ENCODE data around the gene C7orf25. TPM values are rescaled to one million over a fixed set of nuclear protein-coding genes. Genes with fewer than 3 reads are reported as not detected.

Gene C7orf25
- total and polyA plus RNA-seq, 12 donors = 1.4 to 10.3 (median 3.3) TPM

DNA sequence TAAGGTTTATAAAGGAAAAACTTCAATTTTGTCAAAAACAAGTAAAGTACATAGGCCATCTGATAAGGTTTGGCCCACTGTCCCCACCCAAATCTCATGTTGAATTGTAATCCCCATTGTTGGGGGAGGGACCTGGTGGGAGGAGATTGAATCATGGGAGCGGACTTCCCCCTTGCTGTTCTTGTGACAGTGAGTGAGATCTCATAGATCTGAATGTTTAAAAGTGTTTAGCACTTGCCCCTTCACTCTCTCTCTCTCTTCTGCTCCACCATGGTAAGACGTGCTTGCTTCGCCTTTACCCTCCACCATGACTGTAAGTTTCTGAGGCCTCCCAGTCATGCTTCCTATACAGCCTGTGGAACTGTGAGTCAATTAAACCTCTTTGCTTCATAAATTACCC lies 38.5 kb upstream of the C7orf25 start:
- H3K4me1 ChIP-seq = peaks cover 0 to 5% (median 0%) of the 10 kb centered on the region in 9 donors
- no peaks in the 10 kb centered on the region for H3K9me3 ChIP-seq
- no peaks in the 10 kb centered on the region for H3K36me3 ChIP-seq
- no peak overlapping the region for H3K27ac ChIP-seq
- WGBS, 2 donors = 60 to 61% methylated on average over 3 of the region's 3 CpGs
- no peak for TF ChIP-seq CTCF (IDR thresholded peaks at IDR 0.05)
- H3K27me3 ChIP-seq = no peaks in the 10 kb centered on the region
- intact Hi-C loops (cut with DNase I) = no loop called here
- H3K4me3 ChIP-seq = no peak overlapping the region
- ATAC-seq = no peak
- DNase-seq = no peak

- intact Hi-C loops (cut with DNase I) = loop anchor here in 4 of 10 donors (10.0 kb wide), 4 partner anchors 157 to 767 kb away; partner anchors contain the start of gene HECW1 (in 1 of the 4)
- 75 to 76% methylated on average over 2 of the region's 2 CpGs for WGBS, 2 donors
- Histone ChIP-seq H3K4me3 (no peak overlapping the region), H3K27ac (no peak overlapping the region), H3K36me3 (no peaks in the 10 kb centered on the region), H3K27me3 (no peaks in the 10 kb centered on the region), H3K9me3 (no peaks in the 10 kb centered on the region), H3K4me1 (peaks cover 0 to 5% (median 0%) of the 10 kb centered on the region in 9 donors)
- DNase-seq (no peak), ATAC-seq (no peak)
- TF ChIP-seq CTCF (IDR thresholded peaks at IDR 0.05) = no peak
These were observed 35.7 kb upstream of the C7orf25 start for GRCh38 chr7:42947521-42947920.

GRCh38 chr7:42946627-42946950 lies 34.7 kb upstream of the C7orf25 start:
- no peak overlapping the region for H3K27ac ChIP-seq
- no peaks in the 10 kb centered on the region for H3K36me3 ChIP-seq
- ATAC-seq (no peak), DNase-seq (no peak)
- intact Hi-C loops (cut with DNase I) = loop anchor here in 4 of 10 donors (10.0 kb wide), 4 partner anchors 158 to 768 kb away; partner anchors contain the start of gene HECW1 (in 1 of the 4)
- peaks cover 0 to 5% (median 0%) of the 10 kb centered on the region in 9 donors for H3K4me1 ChIP-seq
- H3K9me3 ChIP-seq = no peaks in the 10 kb centered on the region
- H3K4me3 ChIP-seq = no peak overlapping the region
- no peaks in the 10 kb centered on the region for H3K27me3 ChIP-seq
- whole genome bisulfite sequencing, 2 donors = 93 to 98% methylated on average over 2 of the region's 2 CpGs
- TF ChIP-seq CTCF (IDR thresholded peaks at IDR 0.05) = no peak

GRCh38 chr7:42945821-42946626 lies 34.2 kb upstream of the C7orf25 start:
- H3K27me3 ChIP-seq = no peaks in the 10 kb centered on the region
- H3K4me3 ChIP-seq = no peak overlapping the region
- no peak overlapping the region for H3K27ac ChIP-seq
- TF ChIP-seq CTCF (IDR thresholded peaks at IDR 0.05) = no peak
- intact Hi-C loops (cut with DNase I) = loop anchor here in 4 of 10 donors (10.0 kb wide), 4 partner anchors 159 to 769 kb away; partner anchors contain the start of gene HECW1 (in 1 of the 4)
- DNase-seq (no peak), ATAC-seq (peak in 1 of 8 donors; percentile 34)
- WGBS, 2 donors = 30 to 35% methylated on average over 4 of the region's 4 CpGs
- no peaks in the 10 kb centered on the region for H3K9me3 ChIP-seq
- H3K36me3 ChIP-seq = no peaks in the 10 kb centered on the region
- H3K4me1 ChIP-seq = peaks cover 0 to 5% (median 0%) of the 10 kb centered on the region in 9 donors
